Nucleus accumbens (tissue), 56 donors: Measurements from ENCODE around the gene OPCML.

ENCODE experiments used
- DNase-seq, 56 donors: peaks; one replicate each; lab custom pipeline; 2025; lab: John Stamatoyannopoulos, UW

OPCML gene

DNA sequence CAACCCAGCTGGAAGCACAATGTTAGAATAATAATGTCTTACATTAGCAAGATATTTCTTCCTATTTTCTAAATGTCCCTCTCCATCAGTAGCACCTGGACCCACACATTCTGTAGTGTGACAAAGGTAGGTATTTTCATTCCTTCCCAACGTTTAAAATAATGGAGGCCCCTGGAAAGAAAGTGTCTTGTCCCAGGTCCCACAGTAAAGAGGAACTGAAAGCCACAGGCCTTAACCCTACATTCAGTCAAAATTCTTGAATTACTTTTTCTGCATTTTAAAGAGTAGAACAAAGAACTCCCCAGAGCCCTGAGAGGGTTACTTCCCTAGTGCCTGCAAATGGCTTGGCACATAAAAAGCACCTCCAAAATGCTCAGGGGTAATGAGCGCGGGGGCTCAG lies 26.3 kb downstream of the OPCML start:
- DNase-seq, result no peak

DNA sequence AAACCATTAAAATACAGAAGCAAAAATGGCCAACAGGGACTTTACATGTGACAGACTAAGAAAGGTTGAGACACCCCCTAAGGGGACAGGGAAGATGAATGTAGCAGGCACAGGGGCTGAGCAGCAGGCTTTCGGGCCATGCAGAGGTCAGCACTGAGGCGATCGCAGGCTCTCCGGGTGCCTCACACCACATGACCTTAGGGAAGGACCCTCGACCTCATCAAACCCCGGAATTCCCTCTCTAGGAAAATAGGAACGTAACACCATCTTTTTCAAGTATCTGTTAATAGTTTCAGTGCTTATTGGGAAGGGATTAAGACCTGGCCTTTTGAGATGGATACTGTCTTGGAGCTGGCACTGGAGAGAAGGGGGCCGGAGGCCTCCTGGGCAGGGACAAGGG lies 27.4 kb downstream of the OPCML start:
- DNase-seq, result no peak

DNA sequence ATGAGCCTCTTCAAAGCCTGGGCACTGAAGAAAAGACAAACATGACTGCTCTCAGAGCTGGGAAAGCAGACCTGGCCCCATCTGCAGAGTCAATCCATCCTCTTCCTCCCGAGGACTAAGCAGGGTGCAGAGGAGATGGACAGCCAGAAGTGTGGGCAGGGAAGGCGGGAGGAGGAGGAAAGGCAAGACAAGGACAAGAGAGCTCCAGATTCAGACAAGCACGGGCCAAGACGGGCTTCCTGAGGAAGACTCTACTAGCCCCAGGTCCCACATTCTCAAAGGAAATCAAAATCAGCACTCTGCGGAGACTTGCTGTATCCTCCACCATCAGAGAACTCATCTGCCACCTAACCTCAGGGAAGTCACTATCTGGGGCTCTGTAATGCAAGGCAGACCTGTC lies 28.5 kb downstream of the OPCML start:
- no peak for DNase-seq

DNA sequence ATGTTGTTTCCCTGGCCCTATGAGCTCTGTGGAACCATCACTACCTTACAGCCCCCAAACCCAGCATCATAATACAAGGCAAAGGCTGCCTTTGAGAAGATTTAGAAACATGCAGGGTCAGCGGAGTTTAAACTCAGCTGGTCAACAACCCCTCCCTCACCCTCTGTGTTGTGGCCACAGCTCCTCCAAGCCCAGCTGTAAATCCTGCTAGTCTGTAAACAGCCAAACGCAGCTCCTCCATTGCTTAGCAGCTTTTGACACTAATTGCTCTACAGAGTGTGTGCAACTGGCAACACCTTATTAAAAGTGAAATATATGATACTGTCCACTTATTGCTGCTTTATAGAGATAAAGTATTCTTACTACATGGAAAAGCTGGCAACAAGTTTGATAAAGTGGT lies 29.1 kb downstream of the OPCML start:
- no peak for DNase-seq

DNA sequence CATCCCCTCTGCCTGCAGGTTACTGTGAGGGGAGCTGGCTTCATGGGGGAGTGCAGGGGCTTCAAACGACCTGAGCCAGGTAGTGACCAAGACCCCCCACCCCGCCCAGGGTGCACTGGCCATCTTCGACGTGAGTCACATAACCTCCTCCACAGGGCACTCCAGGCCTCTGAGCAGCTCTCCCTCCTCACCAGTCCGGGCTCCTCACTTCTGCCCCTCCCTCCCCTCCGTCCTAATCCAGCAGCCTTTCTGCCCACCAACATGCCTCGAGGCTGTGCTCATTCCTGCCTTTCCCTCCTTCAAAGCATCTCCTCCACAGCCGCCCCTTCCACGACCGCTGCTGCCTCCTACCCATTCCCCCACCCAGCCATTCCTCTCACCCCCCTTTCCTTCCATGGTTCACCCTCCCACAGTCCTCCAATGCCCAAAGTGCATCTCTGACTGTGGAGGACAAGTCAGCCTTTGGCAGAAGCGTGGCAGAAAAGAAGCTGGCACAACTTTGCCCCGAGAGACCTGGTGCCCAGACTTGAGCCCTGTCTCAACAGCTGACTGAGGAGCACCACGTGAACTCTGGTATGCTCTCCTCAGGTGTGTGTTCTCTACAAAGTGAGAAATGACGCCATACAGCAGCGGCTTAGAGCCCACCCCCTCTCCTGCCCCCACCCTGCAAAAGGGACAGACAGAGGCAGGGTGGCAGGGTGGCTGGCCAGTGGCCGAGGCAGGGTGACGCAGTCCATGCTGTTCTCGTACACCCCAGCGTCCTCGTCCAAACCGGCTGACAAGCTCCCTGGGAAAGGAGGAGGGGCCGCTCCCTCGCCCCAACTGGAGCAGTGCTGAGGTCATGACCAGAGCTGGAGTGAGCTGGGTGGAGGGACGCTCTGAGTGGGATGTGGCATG lies 30.4 kb downstream of the OPCML start:
- no peak for DNase-seq

DNA sequence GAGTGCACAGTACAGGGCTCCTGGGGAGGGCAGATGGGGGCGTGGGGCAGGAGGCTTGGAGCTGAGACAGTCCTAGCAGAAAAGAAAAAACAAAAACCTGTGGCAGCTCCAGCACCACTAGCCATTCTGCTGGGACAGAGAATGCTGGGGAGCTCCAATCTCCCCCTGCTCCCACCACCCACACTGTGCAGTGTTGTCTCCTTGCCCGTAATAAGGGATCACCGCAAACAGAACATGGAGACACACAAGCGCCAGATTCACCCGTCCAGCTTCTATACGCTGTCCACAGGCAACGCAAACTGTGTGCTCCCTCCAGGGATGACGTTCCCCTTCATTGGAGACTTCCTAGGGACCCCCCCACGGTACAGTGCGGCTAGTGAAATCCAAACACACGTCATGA lies 31.4 kb downstream of the OPCML start:
- DNase-seq, result no peak

DNA sequence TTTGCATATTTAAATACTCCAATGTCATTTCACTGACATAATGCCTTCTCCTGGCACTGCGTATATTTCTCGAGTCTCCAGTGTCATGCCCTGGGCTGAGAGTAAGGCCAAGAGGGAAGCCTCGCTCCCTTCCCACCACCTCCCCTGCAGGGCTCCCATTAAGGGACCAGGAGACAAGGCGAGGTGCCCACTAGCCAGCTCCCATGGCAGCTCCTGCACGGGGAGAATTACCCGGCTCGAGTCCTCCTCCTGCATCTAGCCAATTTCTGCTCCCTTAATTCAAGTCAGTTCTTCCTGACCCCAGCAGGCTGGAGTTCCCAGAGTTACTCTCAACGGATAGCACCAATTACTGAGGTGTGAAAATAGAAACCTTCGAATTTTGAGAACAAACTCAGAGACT lies 31.9 kb downstream of the OPCML start:
- DNase-seq, result no peak

DNA sequence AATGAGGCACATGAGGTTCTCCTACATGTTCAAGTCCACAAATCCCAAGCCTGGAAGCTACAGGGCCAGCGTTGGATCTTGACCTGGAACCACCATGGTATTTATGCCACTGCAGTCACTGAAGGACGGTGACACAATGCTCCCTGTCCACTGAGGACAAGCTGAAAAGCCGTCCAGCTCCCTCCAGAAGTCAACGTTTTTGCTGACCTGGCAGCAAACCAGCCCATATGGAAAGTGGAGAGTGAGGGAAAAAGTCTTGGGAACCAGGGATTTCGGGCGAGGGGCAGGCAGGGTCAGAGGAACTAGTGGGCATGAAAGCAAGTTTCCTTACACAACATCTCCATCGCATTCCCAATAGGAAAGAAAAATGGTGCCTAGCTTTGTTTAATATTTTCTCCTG lies 33.3 kb downstream of the OPCML start:
- no peak for DNase-seq

DNA sequence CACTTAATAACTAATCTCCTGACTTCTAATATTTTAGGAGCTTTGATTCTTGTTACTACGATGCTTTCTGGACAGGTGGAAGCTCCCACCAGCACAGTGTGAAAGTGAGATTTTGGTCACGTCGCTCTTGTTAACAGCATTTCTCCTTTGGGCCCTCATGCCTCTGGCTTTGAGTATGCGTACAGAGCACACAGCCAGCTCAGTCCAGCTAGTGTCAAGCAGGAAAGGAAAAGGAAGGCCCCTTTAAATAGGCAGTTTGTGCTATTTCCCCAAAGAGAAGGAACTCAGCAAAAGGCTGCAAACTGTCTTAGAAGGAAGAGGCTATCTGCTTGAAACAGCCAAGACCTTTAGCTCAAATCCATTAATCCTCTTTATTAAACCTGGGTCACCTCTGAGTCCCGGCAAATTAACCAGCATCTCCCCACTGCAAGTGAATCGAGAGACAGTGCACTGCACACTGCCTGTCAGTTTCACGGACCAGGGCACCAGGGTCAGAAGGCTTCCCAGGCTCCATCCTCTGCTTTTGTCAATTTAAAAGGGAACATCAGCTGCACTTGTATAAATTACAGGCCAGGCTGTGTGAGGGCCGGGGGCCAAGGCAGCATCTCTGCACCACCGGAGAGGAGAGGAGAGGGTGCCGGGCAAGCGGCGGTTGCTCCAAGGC lies 34.7 kb downstream of the OPCML start:
- DNase-seq, result no peak

DNA sequence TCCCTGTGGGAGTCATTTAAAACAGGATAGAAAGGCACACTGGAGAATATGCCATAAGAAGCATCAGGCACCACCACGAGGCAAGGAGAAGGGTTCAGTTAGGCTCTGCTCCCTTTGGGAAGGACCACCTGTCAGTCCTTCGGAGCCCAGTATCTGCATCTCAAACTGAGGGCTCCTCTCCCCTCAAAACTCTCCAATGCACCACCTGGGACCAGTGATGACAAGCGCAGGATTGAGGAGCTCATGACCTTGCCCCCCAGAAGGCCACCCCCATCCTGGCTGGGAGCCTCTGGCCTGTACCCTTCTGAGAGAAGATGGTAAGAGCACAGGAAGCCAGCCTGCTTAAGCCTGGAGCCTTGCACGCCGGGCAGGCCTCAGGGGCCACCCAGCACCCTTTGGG lies 39.4 kb downstream of the OPCML start:
- DNase-seq, result no peak

DNA sequence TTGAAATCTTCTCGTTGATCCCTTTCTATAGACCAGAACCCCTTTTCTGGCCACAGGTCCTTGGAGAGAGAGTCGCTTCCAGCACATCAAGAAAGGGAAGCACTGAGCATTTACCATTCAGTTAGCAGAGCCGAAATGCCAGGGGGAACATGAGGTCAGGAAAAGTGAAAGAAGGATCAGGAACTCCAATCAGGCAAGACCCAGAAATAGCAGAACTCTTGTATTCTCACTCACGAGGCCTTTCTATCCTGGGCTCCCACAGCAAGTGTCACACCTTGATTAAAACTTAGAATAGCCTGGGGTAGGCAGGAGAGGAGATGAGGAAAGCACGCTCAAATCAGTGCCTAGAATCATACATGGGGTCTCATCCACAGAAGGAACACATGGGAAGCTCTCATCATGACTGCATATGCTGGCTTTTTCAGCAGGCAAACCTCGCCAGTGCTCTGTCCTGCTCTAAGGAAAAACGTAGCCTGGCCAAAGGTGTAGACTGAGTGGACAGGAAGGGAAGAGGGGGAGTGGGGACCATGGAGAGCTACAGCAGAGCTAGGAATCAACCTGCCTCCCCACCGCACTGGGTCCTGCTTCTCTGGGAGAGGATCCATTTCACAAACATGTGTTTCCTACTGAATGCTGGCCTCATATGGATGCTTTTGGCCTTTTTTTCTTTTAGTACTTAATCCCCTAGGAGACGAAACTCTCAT lies 40.5 kb downstream of the OPCML start:
- no peak for DNase-seq

DNA sequence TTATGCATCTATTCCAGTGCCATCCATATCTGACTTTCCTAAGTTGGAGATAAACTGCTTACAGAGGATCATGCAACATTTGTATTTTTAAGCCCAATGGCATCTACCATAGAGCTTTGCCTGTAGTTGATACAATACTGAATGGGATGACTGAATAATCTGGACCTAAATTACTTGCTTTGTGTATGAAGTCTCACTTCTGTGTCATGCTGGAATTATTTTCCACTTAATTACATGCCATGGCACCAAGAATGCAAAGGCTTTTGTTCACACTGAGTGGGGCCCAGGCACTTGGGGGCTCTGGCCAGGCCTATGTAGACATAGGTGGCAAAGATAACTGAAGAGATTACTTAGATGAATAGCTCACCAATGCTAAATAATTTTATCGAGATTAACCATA lies 51.6 kb downstream of the OPCML start:
- no peak for DNase-seq

DNA sequence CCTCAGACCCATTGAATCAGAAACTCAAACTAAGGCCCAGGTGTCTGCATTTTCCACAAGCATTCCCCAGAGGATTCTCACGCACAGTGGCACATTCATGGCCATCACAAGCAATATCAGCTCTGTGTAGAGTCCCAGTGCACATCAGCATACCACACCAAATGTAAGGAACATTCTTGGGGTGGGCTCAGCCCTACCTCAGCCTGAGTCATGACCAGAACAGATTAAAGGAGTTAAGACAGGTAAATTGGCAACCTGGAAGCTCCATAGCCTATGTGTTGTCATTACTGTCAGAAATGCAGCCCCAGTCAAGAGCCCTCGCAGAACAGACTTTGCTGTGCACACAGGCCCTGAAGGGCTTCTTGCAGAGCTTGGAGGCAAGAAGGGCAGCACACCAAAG lies 53.1 kb downstream of the OPCML start:
- DNase-seq, result no peak

DNA sequence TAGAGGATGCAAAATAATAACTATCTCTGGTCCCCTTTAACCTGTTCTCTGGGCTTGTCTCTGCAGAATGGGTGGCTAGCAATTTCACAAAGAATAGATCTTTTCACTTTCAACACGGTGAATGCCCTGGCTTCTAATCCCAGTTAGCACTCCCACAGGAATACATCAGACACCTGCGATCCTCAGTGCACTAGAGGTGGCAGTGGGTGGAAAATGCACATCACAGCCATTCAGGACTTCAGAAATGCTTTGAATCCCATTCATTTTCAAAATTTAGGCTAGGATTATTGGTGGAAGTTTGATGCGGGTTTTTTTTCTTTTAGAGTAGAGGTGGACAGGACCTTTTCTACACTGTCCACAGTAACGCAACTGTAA lies 55.1 kb downstream of the OPCML start:
- no peak for DNase-seq

DNA sequence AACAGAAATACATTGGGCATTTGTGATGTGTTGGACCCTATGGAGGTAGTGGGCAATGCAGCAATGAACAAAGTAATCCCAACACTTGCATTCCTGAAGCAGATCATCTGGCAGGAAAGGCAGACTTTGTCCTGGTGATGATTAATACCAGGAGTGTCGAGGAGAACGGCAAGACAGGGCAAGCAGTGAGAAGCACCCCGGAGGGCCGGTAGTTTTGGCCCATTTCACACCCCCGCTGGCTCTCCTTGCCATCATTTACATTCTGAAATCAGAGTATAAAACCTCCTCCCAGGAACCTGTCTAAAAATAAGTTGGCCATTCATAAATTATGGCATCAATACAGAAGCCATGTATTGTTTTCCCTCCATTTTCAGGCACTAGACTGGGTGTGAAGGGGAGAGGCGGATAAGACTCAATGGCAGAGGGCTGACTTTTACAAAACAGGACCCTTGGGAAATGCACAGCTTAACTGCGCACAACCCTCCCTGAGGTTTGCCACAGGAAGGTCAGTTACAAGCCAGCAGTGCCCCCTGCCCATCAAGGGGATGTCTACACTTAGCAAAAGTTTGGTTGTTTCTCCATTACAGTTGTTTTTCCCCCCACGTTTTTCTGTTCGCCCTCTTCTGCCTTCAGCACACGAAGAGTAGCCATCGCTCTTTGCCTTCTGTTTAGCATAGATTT lies 55.6 kb downstream of the OPCML start:
- no peak for DNase-seq

DNA sequence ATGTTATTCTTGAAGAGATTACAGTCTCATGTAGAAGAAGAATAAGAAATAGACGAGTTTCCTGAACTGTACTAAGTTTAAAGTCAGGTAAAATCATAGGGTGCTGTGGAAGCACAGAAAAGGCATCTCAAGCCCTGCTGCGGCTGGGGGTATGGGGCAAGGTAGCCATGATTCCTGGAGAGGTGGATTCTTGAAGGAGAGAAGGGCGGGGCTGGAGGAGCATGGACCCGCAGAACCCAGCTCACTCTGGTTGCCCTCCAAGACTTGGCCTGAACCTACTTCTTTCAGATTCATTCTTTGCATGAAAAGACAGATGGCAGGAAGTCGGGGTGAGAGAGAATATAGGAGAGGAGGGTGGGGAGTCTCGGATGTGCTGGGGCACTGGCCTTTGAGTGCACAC lies 57.8 kb downstream of the OPCML start:
- DNase-seq, result no peak

DNA sequence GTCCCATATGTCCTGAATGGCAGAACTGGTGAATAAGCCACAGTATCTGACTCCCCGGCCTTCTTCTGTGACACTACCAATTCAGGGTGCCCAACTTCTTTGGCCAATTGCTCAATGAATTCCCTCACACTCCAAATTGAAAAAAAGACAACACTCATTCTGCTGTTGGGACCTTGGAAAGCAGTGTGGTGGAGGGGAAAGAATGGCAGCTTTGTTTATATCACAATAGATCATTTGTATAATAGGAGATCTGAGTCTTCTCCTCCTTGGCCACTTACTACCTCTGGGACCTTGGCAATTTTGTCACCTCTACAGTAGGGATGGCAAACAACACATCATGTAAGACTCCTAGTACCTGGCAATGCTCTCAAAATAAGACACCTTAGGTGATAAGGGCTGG lies 64.6 kb downstream of the OPCML start:
- DNase-seq, result peak in 1 of 56 donors; percentile 7

DNA sequence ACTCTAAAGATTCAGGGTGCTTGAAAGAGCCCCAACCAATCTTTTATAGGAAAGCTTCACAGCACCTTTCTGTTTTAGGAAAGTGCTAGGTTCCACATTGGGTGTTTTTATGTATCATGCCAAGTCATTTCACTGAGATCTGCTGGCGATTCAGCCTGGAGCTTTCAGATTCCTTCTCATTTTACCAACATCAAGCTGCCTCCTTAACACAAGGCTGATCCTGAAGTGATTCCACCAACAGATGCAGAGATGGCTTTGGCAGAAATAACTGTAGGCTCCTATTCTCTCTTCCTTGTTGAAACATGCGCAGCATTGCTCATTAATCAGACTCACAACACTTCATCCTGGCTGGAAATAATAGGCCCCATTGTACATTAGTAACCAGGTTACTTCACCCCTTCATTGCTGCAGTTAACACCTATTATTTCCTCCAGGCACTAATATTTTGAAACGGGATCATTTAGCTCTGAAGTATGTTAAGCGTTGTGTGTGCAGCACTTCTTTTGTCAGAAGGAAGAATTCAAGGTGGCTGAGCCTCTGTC lies 89.0 kb downstream of the OPCML start:
- no peak for DNase-seq

DNA sequence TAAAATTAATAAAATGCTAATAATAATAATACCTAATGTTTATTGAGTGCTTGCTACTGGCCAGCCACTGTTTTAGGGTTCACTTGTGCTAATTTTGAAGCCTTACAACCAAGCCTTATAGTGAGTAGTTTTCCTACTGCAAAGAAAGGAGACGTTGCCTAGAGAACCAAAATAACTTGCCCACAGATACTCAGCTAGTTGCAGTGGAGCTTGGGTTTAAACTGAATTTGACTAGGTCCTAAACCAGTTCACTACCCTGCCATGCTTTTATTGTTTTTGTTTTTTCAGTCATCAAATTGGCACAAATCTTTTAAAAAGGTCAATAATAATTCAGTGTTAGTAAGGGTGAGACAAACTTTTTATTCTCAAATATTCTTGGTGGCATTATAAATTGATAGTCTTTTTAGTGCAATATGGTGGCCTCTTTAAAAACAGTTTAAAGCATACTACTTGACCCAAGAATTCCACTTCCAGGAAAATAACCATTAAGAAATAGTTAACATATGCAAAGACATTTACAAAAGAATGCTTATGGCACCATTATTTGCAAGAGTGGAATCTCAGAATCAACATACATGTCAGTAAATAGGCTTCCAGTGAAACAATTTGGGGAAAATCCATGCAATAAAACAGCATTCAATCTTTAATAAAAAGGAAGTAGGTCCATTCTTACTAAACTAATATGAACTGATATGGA lies 90.2 kb downstream of the OPCML start:
- no peak for DNase-seq

DNA sequence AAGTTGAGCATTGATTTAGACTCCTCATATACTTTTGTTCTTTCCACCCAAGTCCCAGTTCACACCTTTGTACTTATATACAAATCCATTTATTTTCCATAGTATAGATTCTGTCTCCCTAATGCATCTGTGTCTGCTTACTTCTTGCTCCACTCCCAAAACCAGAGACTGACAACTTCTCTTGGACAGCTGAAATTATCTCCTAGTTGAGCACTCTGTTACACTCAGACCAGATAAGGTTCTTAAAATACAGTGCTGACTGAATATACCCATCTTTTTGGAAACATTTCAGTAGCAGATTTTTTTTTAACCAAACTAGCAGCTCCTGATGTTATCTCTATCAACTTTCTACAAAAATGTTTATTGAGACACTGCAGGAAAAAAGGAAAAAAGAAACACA lies 106.3 kb downstream of the OPCML start:
- DNase-seq, result no peak
